Measurements from ENCODE around the gene COQ8A.

- TF ChIP-seq CTCF (conservative IDR thresholded peaks at IDR 0.05 in 1 of 2, IDR thresholded peaks at IDR 0.05 in 1 of 2; ENCODE audit: low read depth in 1 of 2, low read length in 2 of 2) (no peak), EZH2 (IDR thresholded peaks at IDR 0.05; ENCODE audit: low read length, missing control alignments) (no peak)
Observed at GRCh38 chr1:226993814-226994585, 53.9 kb downstream of the COQ8A start.

Data from fibroblast of lung (primary cell).